GM12864 (cell line): ENCODE results near the gene ZNF385D.
"Not testable (repeated sequence)": the region's sequence is repeated elsewhere in the genome, so short reads cannot be mapped to it uniquely, and the experiment has no call there.

Experiments used
- DNase-seq: peaks from one replicate; pipeline ENCODE4 v3.0.0-alpha.2; 2011; ENCODE audit warnings: low read depth
- H3K4me3 ChIP-seq: 2 replicates; pipeline ENCODE4 v1.5.1; 2011; ENCODE audit warnings: mild to moderate bottlenecking, low read depth, low read length, control low read depth
- TF ChIP-seq, protein P1 (sequence below): IDR thresholded peaks from 2 replicates; pipeline ENCODE4 v1.5.1; 2011; ENCODE audit warnings: low read depth, mild to moderate bottlenecking, moderate library complexity, low read length, control low read depth, inconsistent platforms; ENCODE audit errors: missing control alignments

Gene ZNF385D

GRCh38 chr3:21390856-21391255, 360.2 kb downstream of the ZNF385D start:
- DNase-seq, result no peak
- no peak overlapping the region for H3K4me3 ChIP-seq
- TF ChIP-seq, protein P1, sequence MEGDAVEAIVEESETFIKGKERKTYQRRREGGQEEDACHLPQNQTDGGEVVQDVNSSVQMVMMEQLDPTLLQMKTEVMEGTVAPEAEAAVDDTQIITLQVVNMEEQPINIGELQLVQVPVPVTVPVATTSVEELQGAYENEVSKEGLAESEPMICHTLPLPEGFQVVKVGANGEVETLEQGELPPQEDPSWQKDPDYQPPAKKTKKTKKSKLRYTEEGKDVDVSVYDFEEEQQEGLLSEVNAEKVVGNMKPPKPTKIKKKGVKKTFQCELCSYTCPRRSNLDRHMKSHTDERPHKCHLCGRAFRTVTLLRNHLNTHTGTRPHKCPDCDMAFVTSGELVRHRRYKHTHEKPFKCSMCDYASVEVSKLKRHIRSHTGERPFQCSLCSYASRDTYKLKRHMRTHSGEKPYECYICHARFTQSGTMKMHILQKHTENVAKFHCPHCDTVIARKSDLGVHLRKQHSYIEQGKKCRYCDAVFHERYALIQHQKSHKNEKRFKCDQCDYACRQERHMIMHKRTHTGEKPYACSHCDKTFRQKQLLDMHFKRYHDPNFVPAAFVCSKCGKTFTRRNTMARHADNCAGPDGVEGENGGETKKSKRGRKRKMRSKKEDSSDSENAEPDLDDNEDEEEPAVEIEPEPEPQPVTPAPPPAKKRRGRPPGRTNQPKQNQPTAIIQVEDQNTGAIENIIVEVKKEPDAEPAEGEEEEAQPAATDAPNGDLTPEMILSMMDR, result no peak

DNA sequence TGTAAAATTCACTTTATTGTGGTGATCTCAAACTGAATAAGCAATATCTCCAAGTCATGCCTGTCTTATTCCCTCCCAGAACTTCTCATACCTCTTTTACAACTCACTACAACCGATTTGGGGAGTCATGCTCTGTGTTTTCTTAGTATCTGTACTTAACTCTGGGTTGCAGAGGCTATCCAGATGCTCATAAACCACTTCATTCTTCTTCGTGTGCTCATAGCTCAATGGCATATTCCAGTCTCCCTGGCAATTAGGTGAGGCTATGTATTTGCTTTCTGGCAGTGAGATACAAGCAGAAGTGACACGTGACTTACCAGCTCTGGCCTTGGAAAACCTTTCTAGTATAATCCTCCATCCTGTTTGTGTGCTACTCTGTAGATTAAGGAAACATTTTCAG, 360.9 kb downstream of the ZNF385D start:
- no peak for DNase-seq
- no peak overlapping the region for H3K4me3 ChIP-seq
- TF ChIP-seq, protein P1, result no peak

DNA sequence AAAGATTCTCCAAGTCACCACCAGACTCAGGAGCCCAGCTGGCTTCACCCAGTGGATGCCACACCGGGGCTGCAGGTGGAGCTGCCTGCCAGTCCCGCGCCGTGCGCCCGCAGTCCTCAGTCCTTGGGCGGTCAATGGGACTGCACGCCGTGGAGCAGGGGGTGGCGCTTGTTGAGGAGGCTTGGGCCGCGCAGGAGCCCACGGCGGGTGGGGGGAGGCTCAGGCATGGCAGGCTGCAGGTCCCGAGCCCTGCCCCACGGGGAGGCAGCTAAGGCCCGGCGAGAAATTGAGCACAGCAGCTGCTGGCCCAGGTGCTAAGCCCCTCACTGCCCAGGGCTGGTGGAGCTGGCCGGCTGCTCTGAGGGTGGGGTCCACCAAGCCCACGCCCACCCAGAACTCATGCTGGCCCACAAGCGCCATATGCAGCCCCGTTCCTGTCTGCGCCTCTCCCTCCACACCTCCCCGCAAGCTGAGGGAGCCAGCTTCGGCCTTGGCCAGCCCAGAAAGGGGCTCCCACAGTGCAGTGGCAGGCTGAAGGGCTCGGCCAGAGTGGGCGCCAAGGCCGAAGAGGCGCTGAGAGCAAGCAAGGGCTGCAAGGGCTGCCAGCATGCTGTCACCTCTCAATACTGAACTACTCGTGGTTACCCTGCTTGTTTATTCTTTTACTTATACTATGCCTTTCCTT, 363.7 kb downstream of the ZNF385D start:
- DNase-seq, H3K4me3 ChIP-seq: not testable (repeated sequence)

- not testable (repeated sequence) for H3K4me3 ChIP-seq, DNase-seq
Observed at GRCh38 chr3:21378036-21378435, 373.0 kb downstream of the ZNF385D start.

DNA sequence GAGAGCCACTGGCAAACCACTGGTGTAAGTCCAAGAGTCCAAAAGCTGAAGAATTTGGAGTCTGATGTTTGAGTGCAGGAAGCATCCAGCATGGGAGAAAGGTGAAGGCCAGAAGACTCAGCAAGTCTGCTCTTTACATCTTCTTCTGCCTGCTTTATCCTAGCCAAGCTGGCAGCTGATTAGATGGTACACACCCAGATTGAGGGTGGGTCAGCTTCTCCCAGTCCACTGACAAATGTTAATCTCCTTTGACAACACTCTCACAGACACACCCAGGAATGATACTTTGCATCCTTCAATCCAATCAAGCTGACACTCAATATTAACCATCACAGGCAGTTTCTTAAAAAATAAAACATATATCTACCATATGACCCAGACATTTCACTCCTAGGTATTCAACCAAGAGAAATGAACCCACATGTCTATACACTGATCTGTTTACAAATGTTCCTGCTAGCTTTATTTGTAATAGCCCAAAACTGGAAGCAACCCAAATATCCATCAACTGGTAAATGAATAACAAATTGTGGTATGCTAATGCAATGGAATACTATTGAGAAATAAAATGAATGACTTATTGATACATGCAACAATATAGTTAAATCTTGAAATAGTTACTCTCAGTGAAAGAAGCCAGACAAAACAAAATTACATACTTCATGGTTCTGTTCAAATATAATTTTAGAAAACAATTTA, 373.8 kb downstream of the ZNF385D start:
- TF ChIP-seq, protein P1, result no peak
- no peak for DNase-seq
- H3K4me3 ChIP-seq, result no peak overlapping the region

GRCh38 chr3:21372316-21372715, 378.7 kb downstream of the ZNF385D start:
- TF ChIP-seq, protein P1, result no peak
- no peak for DNase-seq
- no peak overlapping the region for H3K4me3 ChIP-seq
